H9 (cell line): ENCODE data around the gene CDH15. TPM values are rescaled to one million over a fixed set of nuclear protein-coding genes. Genes with fewer than 3 reads are reported as not detected.

Experiments
- DNase-seq: peaks from one replicate; pipeline ENCODE4 v3.0.0-alpha.2; 2017
- H2AFZ ChIP-seq: one replicate; pipeline ENCODE4 v1.6.1; 2013; ENCODE audit warnings: mild to moderate bottlenecking, low read length, control low read depth, moderate library complexity
- H2AK5ac ChIP-seq: 2 replicates; pipeline ENCODE4 v1.6.1; 2013; ENCODE audit warnings: low read length, control low read depth, mixed read lengths; ENCODE audit not compliant: insufficient read length
- H2BK120ac ChIP-seq: one replicate; pipeline ENCODE4 v1.6.1; 2013; ENCODE audit warnings: low read depth, mild to moderate bottlenecking, low read length, control low read depth, inconsistent platforms; ENCODE audit not compliant: poor library complexity, severe bottlenecking
- H2BK12ac ChIP-seq: 2 replicates; pipeline ENCODE4 v1.6.1; 2013; ENCODE audit warnings: low read length, control low read depth, mixed read lengths, low read depth; ENCODE audit not compliant: insufficient read length
- H2BK15ac ChIP-seq: 2 replicates; pipeline ENCODE4 v1.6.1; 2013; ENCODE audit warnings: low read depth, low read length, control low read depth
- H2BK20ac ChIP-seq: one replicate; pipeline ENCODE4 v1.6.1; 2013; ENCODE audit warnings: low read depth, mild to moderate bottlenecking, low read length, control low read depth, inconsistent platforms; ENCODE audit not compliant: poor library complexity, severe bottlenecking
- H2BK5ac ChIP-seq: 2 replicates; pipeline ENCODE4 v1.6.1; 2013; ENCODE audit warnings: low read length, control low read depth, mixed read lengths; ENCODE audit not compliant: insufficient read length
- H3K14ac ChIP-seq: 2 replicates; pipeline ENCODE4 v1.6.1; 2013; ENCODE audit warnings: low read length, control low read depth; ENCODE audit not compliant: insufficient read depth
- H3K18ac ChIP-seq: 2 replicates; pipeline ENCODE4 v1.6.1; 2013; ENCODE audit warnings: low read depth, mild to moderate bottlenecking, mixed read lengths, low read length, control low read depth; ENCODE audit not compliant: insufficient read length
- H3K23ac ChIP-seq: 2 replicates; pipeline ENCODE4 v1.6.1; 2013; ENCODE audit warnings: low read length, control low read depth, mixed read lengths, low read depth; ENCODE audit not compliant: insufficient read length
- H3K23me2 ChIP-seq: 2 replicates; pipeline ENCODE4 v1.6.1; 2013; ENCODE audit warnings: low read depth, mild to moderate bottlenecking, mixed read lengths, low read length, control low read depth; ENCODE audit not compliant: insufficient read length, poor library complexity, severe bottlenecking
- H3K27ac ChIP-seq: 2 replicates; pipeline ENCODE4 v1.5.1; 2013; ENCODE audit warnings: low read length, control low read depth, mixed read lengths, low read depth; ENCODE audit not compliant: insufficient read length
- H3K27me3 ChIP-seq: 2 replicates; pipeline ENCODE4 v1.6.1; 2013; ENCODE audit warnings: low read length, control low read depth, inconsistent platforms; ENCODE audit not compliant: insufficient read depth
- H3K4ac ChIP-seq: 2 replicates; pipeline ENCODE4 v1.6.1; 2013; ENCODE audit warnings: low read depth, mild to moderate bottlenecking, control low read depth, inconsistent platforms, low read length, moderate library complexity
- H3K4me1 ChIP-seq: 2 replicates; pipeline ENCODE4 v1.6.1; 2013; ENCODE audit warnings: low read length, control low read depth, inconsistent platforms; ENCODE audit not compliant: insufficient read depth
- H3K4me2 ChIP-seq: 2 replicates; pipeline ENCODE4 v1.6.1; 2013; ENCODE audit warnings: low read length, control low read depth, mixed read lengths; ENCODE audit not compliant: insufficient read length, insufficient read depth
- H3K56ac ChIP-seq: 2 replicates; pipeline ENCODE4 v1.6.1; 2013; ENCODE audit warnings: low read depth, mild to moderate bottlenecking, mixed read lengths, low read length, control low read depth; ENCODE audit not compliant: insufficient read length
- H3K79me1 ChIP-seq: 2 replicates; pipeline ENCODE4 v1.6.1; 2013; ENCODE audit warnings: low read depth, mild to moderate bottlenecking, moderate library complexity, low read length, control low read depth, inconsistent platforms; ENCODE audit not compliant: insufficient read depth, poor library complexity, severe bottlenecking
- H3K79me2 ChIP-seq: 2 replicates; pipeline ENCODE4 v1.6.1; 2013; ENCODE audit warnings: low read length, control low read depth, inconsistent platforms; ENCODE audit not compliant: insufficient read depth
- H3K9ac ChIP-seq: 2 replicates; pipeline ENCODE4 v1.6.1; 2013; ENCODE audit warnings: low read length, control low read depth, mixed read lengths; ENCODE audit not compliant: insufficient read length; ENCODE audit errors: extremely low read depth
- H3K9me3 ChIP-seq: one replicate; pipeline ENCODE4 v1.6.1; 2013; ENCODE audit warnings: low read depth, low read length, inconsistent platforms; ENCODE audit not compliant: control insufficient read depth
- H3T11ph ChIP-seq: one replicate; pipeline ENCODE4 v1.6.1; 2013; ENCODE audit warnings: mild to moderate bottlenecking, low read length, control low read depth, inconsistent platforms
- H4K20me1 ChIP-seq: one replicate; pipeline ENCODE4 v1.6.1; 2013; ENCODE audit not compliant: control insufficient read depth, insufficient read length, insufficient read depth
- H4K5ac ChIP-seq: 2 replicates; pipeline ENCODE4 v1.6.1; 2013; ENCODE audit warnings: low read depth, mild to moderate bottlenecking, mixed read lengths, low read length, control low read depth; ENCODE audit not compliant: insufficient read length
- H4K8ac ChIP-seq: replicated peaks from 2 replicates; pipeline ENCODE4 v1.6.1; 2013; ENCODE audit warnings: low read length, control low read depth, mixed read lengths, low read depth; ENCODE audit not compliant: insufficient read length
- H4K91ac ChIP-seq: 2 replicates; pipeline ENCODE4 v1.6.1; 2013; ENCODE audit warnings: low read depth, mild to moderate bottlenecking, moderate library complexity, mixed read lengths, low read length, control low read depth; ENCODE audit not compliant: insufficient read length
- H3K27ac Mint-ChIP-seq, 3 experiments: 2 replicates in 2 of 3; 3 replicates in 1 of 3; pipeline ENCODE4 v1.8.0; 2020 to 2021; ENCODE audit warnings: mixed read lengths in 3 of 3, mild to moderate bottlenecking in 1 of 3, moderate library complexity in 1 of 3
- H3K27me3 Mint-ChIP-seq: 2 replicates; pipeline ENCODE4 v1.8.0; 2021; ENCODE audit warnings: low read depth, mild to moderate bottlenecking, moderate library complexity, mixed read lengths
- H3K36me3 Mint-ChIP-seq, 3 experiments: 2 replicates in 2 of 3; 3 replicates in 1 of 3; pipeline ENCODE4 v1.8.0; 2020 to 2021; ENCODE audit warnings: low read depth in 3 of 3, mixed read lengths in 3 of 3; ENCODE audit not compliant: insufficient read depth in 1 of 3
- H3K4me1 Mint-ChIP-seq, 2 experiments: 2 replicates each; pipeline ENCODE4 v1.8.0; 2020; ENCODE audit warnings: mixed read lengths in 2 of 2
- H3K4me3 Mint-ChIP-seq, 2 experiments: 2 replicates in 1 of 2; 3 replicates in 1 of 2; pipeline ENCODE4 v1.8.0; 2020 to 2021; ENCODE audit warnings: mild to moderate bottlenecking in 2 of 2, mixed read lengths in 2 of 2, moderate library complexity in 1 of 2
- H3K9me3 Mint-ChIP-seq, 2 experiments: 2 replicates in 1 of 2; 3 replicates in 1 of 2; pipeline ENCODE4 v1.8.0; 2020; ENCODE audit warnings: mild to moderate bottlenecking in 2 of 2, mixed read lengths in 2 of 2, moderate library complexity in 1 of 2
- WGBS: extraction: QIAGEN DNeasy Blood & Tissue Kit; methylation state at CpG from one replicate; pipeline ENCODE4 v1.1.7; 2013; ENCODE audit warnings: missing lambda C conversion rate, low lambda C conversion rate, mixed read lengths; ENCODE audit not compliant: insufficient read length; ENCODE audit errors: extremely low coverage; 5-methylcytosine and 5-hydroxymethylcytosine counted together
- total RNA-seq: library from RNA; stranded (reverse); gene quantifications from 2 replicates; pipeline ENCODE4 v1.2.1, GENCODE V29; 2021
- TF ChIP-seq, protein P1 (sequence below): fragments of 200-600 bp; sonication (generic); conservative IDR thresholded peaks from 3 replicates; pipeline ENCODE4 v1.8.0; 2021; ENCODE audit warnings: antibody characterized with exemption, mild to moderate bottlenecking

The CDH15 gene
- total RNA-seq, 1 experiment from 2014 or later: 0.28 TPM

DNA sequence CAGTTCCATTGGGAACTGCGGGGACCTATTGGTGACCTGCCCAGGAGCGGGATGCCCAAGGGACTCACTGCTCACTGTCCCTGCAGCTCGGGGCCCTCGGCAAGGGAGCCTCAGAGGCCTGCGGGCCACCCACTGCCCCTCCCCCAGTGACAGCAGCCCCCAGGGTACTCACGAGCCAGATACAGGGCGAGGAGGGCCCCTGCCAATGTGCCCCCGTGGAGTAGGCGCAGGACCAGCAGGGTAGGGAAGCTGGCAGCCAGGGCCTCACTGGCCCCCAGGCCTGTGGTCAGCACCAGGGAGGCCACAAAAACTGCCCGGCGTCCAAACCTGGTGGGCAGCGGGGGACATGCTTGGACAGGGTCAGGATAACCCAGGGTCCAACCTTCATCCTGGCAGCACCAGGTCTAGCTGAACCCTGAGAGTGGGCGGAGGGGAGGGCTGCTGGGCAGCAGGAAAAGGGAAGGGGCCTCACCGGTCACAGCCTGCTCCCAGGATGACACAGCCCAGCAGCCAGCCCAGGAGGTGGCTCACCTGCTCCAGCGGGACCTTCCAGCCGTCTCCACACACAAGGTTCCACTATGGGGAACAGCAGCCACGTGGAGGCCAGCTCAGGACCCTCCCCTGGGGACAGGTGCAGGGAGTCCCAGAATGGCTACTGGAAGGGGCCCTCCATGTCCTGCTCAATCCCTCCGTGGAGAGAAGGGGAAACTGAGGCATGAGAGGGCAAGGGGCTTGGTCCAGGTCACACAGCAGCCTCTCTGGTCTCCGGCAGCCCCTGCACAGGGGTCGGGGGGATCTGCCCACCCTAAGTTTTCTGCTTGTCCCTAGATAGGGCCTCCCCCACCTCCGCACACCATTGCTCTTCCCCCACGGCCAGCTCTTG lies 27.9 kb downstream of the CDH15 start:
- H2BK120ac ChIP-seq: no peak overlapping the region
- H2BK15ac ChIP-seq: no peak overlapping the region
- WGBS: no CpG with 5 or more reads among the region's 22 CpGs
- H3K27me3 Mint-ChIP-seq: peaks cover 50% of the 10 kb centered on the region
- H3K14ac ChIP-seq: no peak overlapping the region; the same call in 1 of the 2 replicates
- H3K27ac ChIP-seq: no peak overlapping the region
- no peak overlapping the region for H3K9ac ChIP-seq
- H3K23ac ChIP-seq: no peak overlapping the region
- H3K79me2 ChIP-seq: no peaks in the 10 kb centered on the region
- no peaks in the 10 kb centered on the region for H3K79me1 ChIP-seq
- H2BK20ac ChIP-seq: no peak overlapping the region
- no peak overlapping the region for H2BK12ac ChIP-seq
- peaks cover 6 to 11% of the 10 kb centered on the region in 2 experiments; a peak in 2 of 4 replicates for H3K4me1 Mint-ChIP-seq
- no peak overlapping the region for H3K27ac Mint-ChIP-seq
- peaks cover 8% of the 10 kb centered on the region for H3K23me2 ChIP-seq
- no peak overlapping the region for H4K8ac ChIP-seq
- H2BK5ac ChIP-seq: no peak overlapping the region
- peaks cover 7% of the 10 kb centered on the region; the same call in 1 of the 2 replicates for H3K27me3 ChIP-seq
- no peak overlapping the region for H4K5ac ChIP-seq
- peak; percentile 28 for DNase-seq
- no peak overlapping the region for H2AK5ac ChIP-seq
- H4K20me1 ChIP-seq: no peaks in the 10 kb centered on the region
- H3K56ac ChIP-seq: no peak overlapping the region
- H3K4me1 ChIP-seq: no peaks in the 10 kb centered on the region
- H3K4ac ChIP-seq: no peak overlapping the region
- peak overlapping the region; percentile 58 to 79; a peak in 3 of 5 replicates for H3K4me3 Mint-ChIP-seq
- H3T11ph ChIP-seq: no peak overlapping the region
- H4K91ac ChIP-seq: no peak overlapping the region
- TF ChIP-seq, protein P1, sequence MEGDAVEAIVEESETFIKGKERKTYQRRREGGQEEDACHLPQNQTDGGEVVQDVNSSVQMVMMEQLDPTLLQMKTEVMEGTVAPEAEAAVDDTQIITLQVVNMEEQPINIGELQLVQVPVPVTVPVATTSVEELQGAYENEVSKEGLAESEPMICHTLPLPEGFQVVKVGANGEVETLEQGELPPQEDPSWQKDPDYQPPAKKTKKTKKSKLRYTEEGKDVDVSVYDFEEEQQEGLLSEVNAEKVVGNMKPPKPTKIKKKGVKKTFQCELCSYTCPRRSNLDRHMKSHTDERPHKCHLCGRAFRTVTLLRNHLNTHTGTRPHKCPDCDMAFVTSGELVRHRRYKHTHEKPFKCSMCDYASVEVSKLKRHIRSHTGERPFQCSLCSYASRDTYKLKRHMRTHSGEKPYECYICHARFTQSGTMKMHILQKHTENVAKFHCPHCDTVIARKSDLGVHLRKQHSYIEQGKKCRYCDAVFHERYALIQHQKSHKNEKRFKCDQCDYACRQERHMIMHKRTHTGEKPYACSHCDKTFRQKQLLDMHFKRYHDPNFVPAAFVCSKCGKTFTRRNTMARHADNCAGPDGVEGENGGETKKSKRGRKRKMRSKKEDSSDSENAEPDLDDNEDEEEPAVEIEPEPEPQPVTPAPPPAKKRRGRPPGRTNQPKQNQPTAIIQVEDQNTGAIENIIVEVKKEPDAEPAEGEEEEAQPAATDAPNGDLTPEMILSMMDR: no peak
- no peaks in the 10 kb centered on the region for H3K9me3 ChIP-seq
- no peak overlapping the region for H3K4me2 ChIP-seq
- peaks cover 5 to 6% of the 10 kb centered on the region in 2 experiments; a peak in 2 of 5 replicates for H3K9me3 Mint-ChIP-seq
- no peak overlapping the region for H2AFZ ChIP-seq
- no peaks in the 10 kb centered on the region; a peak in 1 of 7 replicates for H3K36me3 Mint-ChIP-seq
- H3K18ac ChIP-seq: no peak overlapping the region
